Large intestine (tissue), 3 donors: ENCODE results near the gene PLA2G4D. TPM values are rescaled to one million over a fixed set of nuclear protein-coding genes. Genes with fewer than 3 reads are reported as not detected.

Experiments used
- DNase-seq, 2 donors: peaks; one replicate each; pipeline versions ENCODE4 v3.0.0 to v3.0.0-alpha.2; 2013
- H3K27ac ChIP-seq: one replicate; pipeline ENCODE4 v1.5.1; 2013; ENCODE audit warnings: low read length
- H3K27me3 ChIP-seq: 2 replicates; pipeline ENCODE4 v1.6.1; 2013; ENCODE audit warnings: low read length; ENCODE audit not compliant: control insufficient read depth, insufficient read depth
- H3K36me3 ChIP-seq: 2 replicates; pipeline ENCODE4 v1.6.1; 2013; ENCODE audit warnings: low read length; ENCODE audit not compliant: control insufficient read depth, insufficient read depth
- H3K4me1 ChIP-seq: one replicate; pipeline ENCODE4 v1.6.1; 2013; ENCODE audit warnings: low read length; ENCODE audit not compliant: control insufficient read depth, insufficient read depth
- H3K4me3 ChIP-seq: one replicate; pipeline ENCODE4 v1.5.1; 2013; ENCODE audit warnings: low read length
- H3K9me3 ChIP-seq: one replicate; pipeline ENCODE4 v1.6.1; 2013; ENCODE audit warnings: mild to moderate bottlenecking, low read depth, low read length, moderate library complexity; ENCODE audit not compliant: control insufficient read depth
- WGBS: methylation state at CpG from one replicate; pipeline ENCODE4 v1.1.5; 2013; ENCODE audit warnings: low lambda C conversion rate; ENCODE audit not compliant: insufficient coverage; 5-methylcytosine and 5-hydroxymethylcytosine counted together
- polyA plus RNA-seq: library from polyadenylated mRNA; unstranded; fragments of 120-200 nt; gene quantifications from one replicate; pipeline ENCODE4 v1.2.1, GENCODE V29; 2013

PLA2G4D gene
- polyA plus RNA-seq, 1 donor = 0.06 TPM

- no peaks in the 10 kb centered on the region for H3K36me3 ChIP-seq
- H3K27me3 ChIP-seq = peaks cover 9% of the 10 kb centered on the region
- DNase-seq = no peak
These were observed 10.8 kb downstream of the PLA2G4D start for GRCh38 chr15:42083605-42083908.

GRCh38 chr15:42082823-42083604 is 11.3 kb downstream of the PLA2G4D start:
- peaks cover 6% of the 10 kb centered on the region for H3K4me1 ChIP-seq
- no peak for DNase-seq
- H3K9me3 ChIP-seq = peaks cover 3% of the 10 kb centered on the region
- H3K27ac ChIP-seq = no peak overlapping the region
- no peaks in the 10 kb centered on the region for H3K36me3 ChIP-seq
- H3K27me3 ChIP-seq = peaks cover 9% of the 10 kb centered on the region
- WGBS = 83% methylated on average over 1 of the region's 17 CpGs
- H3K4me3 ChIP-seq = no peak overlapping the region

More at GRCh38 chr15:42083605-42083908, 10.8 kb downstream of the PLA2G4D start:
- peaks cover 6% of the 10 kb centered on the region for H3K4me1 ChIP-seq
- H3K4me3 ChIP-seq = no peak overlapping the region
- H3K9me3 ChIP-seq = peaks cover 3% of the 10 kb centered on the region
- WGBS = no CpG with 5 or more reads among the region's 3 CpGs
- H3K27ac ChIP-seq = no peak overlapping the region

GRCh38 chr15:42082141-42082540 is 12.2 kb downstream of the PLA2G4D start:
- no peak overlapping the region for H3K27ac ChIP-seq
- H3K36me3 ChIP-seq = no peaks in the 10 kb centered on the region
- WGBS = no CpG with 5 or more reads among the region's 1 CpG
- DNase-seq = no peak
- no peak overlapping the region for H3K4me3 ChIP-seq
- peaks cover 3% of the 10 kb centered on the region for H3K9me3 ChIP-seq
- peaks cover 6% of the 10 kb centered on the region for H3K4me1 ChIP-seq
- H3K27me3 ChIP-seq = peaks cover 9% of the 10 kb centered on the region

- H3K27me3 ChIP-seq = peaks cover 9% of the 10 kb centered on the region
- no CpG with 5 or more reads among the region's 11 CpGs for WGBS
- no peak for DNase-seq
These were observed 13.2 kb downstream of the PLA2G4D start for GRCh38 chr15:42080919-42081830.

GRCh38 chr15:42080186-42080918 is 14.0 kb downstream of the PLA2G4D start:
- H3K9me3 ChIP-seq = peaks cover 3% of the 10 kb centered on the region
- no peak for DNase-seq
- H3K4me3 ChIP-seq = no peak overlapping the region
- H3K27ac ChIP-seq = no peak overlapping the region
- no peaks in the 10 kb centered on the region for H3K36me3 ChIP-seq
- WGBS = 67% methylated on average over 4 of the region's 18 CpGs
- peaks cover 6% of the 10 kb centered on the region for H3K4me1 ChIP-seq
- H3K27me3 ChIP-seq = peaks cover 9% of the 10 kb centered on the region

More at GRCh38 chr15:42080919-42081830, 13.2 kb downstream of the PLA2G4D start:
- no peak overlapping the region for H3K27ac ChIP-seq
- peaks cover 6% of the 10 kb centered on the region for H3K4me1 ChIP-seq
- H3K36me3 ChIP-seq = no peaks in the 10 kb centered on the region
- no peak overlapping the region for H3K4me3 ChIP-seq
- H3K9me3 ChIP-seq = peaks cover 3% of the 10 kb centered on the region

GRCh38 chr15:42079401-42079908 is 14.9 kb downstream of the PLA2G4D start:
- Histone ChIP-seq H3K27ac (no peak overlapping the region), H3K4me3 (no peak overlapping the region), H3K9me3 (peaks cover 3% of the 10 kb centered on the region), H3K36me3 (no peaks in the 10 kb centered on the region), H3K4me1 (peaks cover under 1% of the 10 kb centered on the region), H3K27me3 (peaks cover 9% of the 10 kb centered on the region)
- DNase-seq = no peak
- no CpG with 5 or more reads among the region's 31 CpGs for WGBS

- Histone ChIP-seq H3K27ac (no peak overlapping the region), H3K9me3 (peaks cover 3% of the 10 kb centered on the region), H3K4me1 (no peaks in the 10 kb centered on the region), H3K27me3 (peaks cover 9% of the 10 kb centered on the region), H3K4me3 (no peak overlapping the region), H3K36me3 (no peaks in the 10 kb centered on the region)
- 40% methylated on average over 1 of the region's 1 CpG for WGBS
- no peak for DNase-seq
These were observed 15.5 kb downstream of the PLA2G4D start for GRCh38 chr15:42078903-42079302.

- Histone ChIP-seq H3K4me1 (no peaks in the 10 kb centered on the region), H3K27ac (no peak overlapping the region), H3K9me3 (peaks cover 3% of the 10 kb centered on the region), H3K36me3 (no peaks in the 10 kb centered on the region), H3K4me3 (no peak overlapping the region), H3K27me3 (peaks cover 9% of the 10 kb centered on the region)
- 40% methylated on average over 1 of the region's 3 CpGs for WGBS
- DNase-seq = no peak
These were observed 16.7 kb downstream of the PLA2G4D start for GRCh38 chr15:42077689-42078088.

GRCh38 chr15:42073418-42073817 is 20.9 kb downstream of the PLA2G4D start:
- Histone ChIP-seq H3K36me3 (no peaks in the 10 kb centered on the region), H3K4me1 (no peaks in the 10 kb centered on the region), H3K9me3 (no peaks in the 10 kb centered on the region), H3K4me3 (no peak overlapping the region), H3K27me3 (no peaks in the 10 kb centered on the region), H3K27ac (no peak overlapping the region)
- DNase-seq = no peak
- no CpG with 5 or more reads among the region's 6 CpGs for WGBS

GRCh38 chr15:42072141-42072685 is 22.1 kb downstream of the PLA2G4D start:
- Histone ChIP-seq H3K9me3 (no peaks in the 10 kb centered on the region), H3K4me3 (no peak overlapping the region), H3K27ac (no peak overlapping the region), H3K27me3 (no peaks in the 10 kb centered on the region), H3K36me3 (no peaks in the 10 kb centered on the region), H3K4me1 (no peaks in the 10 kb centered on the region)
- no CpG with 5 or more reads among the region's 11 CpGs for WGBS
- DNase-seq = no peak
